GM23338 (cell line): ENCODE results near the gene IQCK.

Source experiments
- CREB1 ChIP-seq: fragments of 250-450 bp; sonication (Bioruptor Pico); IDR thresholded peaks from 2 replicates; pipeline ENCODE4 v1.5.0; 2020; ENCODE audit warnings: low read depth, mild to moderate bottlenecking, moderate library complexity
- EZH2 ChIP-seq: fragments of 200-600 bp; sonication (generic); IDR thresholded peaks from one replicate; pipeline ENCODE4 v1.8.0; 2017; ENCODE audit warnings: antibody characterized with exemption, mild to moderate bottlenecking, low read depth; ENCODE audit not compliant: unreplicated experiment
- EZH2phosphoT487 ChIP-seq: fragments of 200-600 bp; sonication (generic); IDR thresholded peaks from one replicate; pipeline ENCODE4 v1.8.1; 2018; ENCODE audit warnings: antibody characterized with exemption; ENCODE audit not compliant: unreplicated experiment
- JUNB ChIP-seq: IDR thresholded peaks from one replicate; pipeline ENCODE4 v1.6.1; 2016; ENCODE audit warnings: antibody characterized with exemption; ENCODE audit not compliant: unreplicated experiment
- POLR2AphosphoS5 ChIP-seq: IDR thresholded peaks from 2 replicates; pipeline ENCODE4 v1.6.1; 2016; ENCODE audit warnings: antibody characterized with exemption, low read depth
- TF ChIP-seq, protein P1 (sequence below), 2 experiments: fragments of 200-600 bp in 1 of 2; sonication (generic) in 1 of 2; conservative IDR thresholded peaks; 2 replicates each; pipeline versions ENCODE4 v1.5.1 to v1.6.1; 2016 to 2017; ENCODE audit warnings: antibody characterized with exemption in 2 of 2, low read depth in 2 of 2, mild to moderate bottlenecking in 2 of 2, moderate library complexity in 1 of 2
- TF ChIP-seq, protein P2 (sequence below): IDR thresholded peaks from one replicate; pipeline ENCODE4 v1.6.1; 2018; ENCODE audit warnings: antibody characterized with exemption; ENCODE audit not compliant: unreplicated experiment

DNA sequence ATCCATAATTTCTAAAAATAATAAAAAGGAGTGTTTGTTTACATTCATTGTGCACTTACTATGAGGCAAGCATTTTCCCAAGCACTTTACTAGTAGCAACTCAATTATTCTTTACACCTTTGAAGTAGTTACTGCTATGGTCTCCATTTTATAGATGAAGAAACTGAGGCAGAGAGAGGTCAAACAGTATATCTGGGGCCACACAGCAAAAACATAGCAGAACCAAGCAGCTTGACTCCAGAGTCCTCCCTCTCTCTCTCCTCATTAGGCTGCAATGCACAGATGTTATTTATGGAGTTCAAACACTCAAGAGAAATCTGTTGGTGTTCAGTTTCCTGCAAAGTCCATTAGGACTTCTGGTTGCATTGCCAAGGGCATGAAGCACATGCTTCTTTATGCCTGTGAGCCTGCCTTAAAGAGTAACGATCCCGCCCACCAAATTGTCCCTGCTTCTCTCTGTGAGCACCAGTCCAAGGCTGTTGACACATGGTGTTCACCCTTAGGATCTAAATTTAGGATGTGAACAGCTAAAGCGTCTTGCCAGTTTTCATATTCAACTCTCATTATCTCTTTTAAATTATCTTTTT lies 122.5 kb downstream of the IQCK start:
- TF ChIP-seq, protein P1, sequence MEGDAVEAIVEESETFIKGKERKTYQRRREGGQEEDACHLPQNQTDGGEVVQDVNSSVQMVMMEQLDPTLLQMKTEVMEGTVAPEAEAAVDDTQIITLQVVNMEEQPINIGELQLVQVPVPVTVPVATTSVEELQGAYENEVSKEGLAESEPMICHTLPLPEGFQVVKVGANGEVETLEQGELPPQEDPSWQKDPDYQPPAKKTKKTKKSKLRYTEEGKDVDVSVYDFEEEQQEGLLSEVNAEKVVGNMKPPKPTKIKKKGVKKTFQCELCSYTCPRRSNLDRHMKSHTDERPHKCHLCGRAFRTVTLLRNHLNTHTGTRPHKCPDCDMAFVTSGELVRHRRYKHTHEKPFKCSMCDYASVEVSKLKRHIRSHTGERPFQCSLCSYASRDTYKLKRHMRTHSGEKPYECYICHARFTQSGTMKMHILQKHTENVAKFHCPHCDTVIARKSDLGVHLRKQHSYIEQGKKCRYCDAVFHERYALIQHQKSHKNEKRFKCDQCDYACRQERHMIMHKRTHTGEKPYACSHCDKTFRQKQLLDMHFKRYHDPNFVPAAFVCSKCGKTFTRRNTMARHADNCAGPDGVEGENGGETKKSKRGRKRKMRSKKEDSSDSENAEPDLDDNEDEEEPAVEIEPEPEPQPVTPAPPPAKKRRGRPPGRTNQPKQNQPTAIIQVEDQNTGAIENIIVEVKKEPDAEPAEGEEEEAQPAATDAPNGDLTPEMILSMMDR (conservative IDR thresholded peaks at IDR 0.05; ENCODE audit: low read depth in 2 of 2) = no peak
- TF ChIP-seq POLR2AphosphoS5 (no peak), JUNB (no peak), EZH2 (no peak), EZH2phosphoT487 (no peak), CREB1 (CRISPR knock-in tag) (no peak)
- TF ChIP-seq, protein P2, sequence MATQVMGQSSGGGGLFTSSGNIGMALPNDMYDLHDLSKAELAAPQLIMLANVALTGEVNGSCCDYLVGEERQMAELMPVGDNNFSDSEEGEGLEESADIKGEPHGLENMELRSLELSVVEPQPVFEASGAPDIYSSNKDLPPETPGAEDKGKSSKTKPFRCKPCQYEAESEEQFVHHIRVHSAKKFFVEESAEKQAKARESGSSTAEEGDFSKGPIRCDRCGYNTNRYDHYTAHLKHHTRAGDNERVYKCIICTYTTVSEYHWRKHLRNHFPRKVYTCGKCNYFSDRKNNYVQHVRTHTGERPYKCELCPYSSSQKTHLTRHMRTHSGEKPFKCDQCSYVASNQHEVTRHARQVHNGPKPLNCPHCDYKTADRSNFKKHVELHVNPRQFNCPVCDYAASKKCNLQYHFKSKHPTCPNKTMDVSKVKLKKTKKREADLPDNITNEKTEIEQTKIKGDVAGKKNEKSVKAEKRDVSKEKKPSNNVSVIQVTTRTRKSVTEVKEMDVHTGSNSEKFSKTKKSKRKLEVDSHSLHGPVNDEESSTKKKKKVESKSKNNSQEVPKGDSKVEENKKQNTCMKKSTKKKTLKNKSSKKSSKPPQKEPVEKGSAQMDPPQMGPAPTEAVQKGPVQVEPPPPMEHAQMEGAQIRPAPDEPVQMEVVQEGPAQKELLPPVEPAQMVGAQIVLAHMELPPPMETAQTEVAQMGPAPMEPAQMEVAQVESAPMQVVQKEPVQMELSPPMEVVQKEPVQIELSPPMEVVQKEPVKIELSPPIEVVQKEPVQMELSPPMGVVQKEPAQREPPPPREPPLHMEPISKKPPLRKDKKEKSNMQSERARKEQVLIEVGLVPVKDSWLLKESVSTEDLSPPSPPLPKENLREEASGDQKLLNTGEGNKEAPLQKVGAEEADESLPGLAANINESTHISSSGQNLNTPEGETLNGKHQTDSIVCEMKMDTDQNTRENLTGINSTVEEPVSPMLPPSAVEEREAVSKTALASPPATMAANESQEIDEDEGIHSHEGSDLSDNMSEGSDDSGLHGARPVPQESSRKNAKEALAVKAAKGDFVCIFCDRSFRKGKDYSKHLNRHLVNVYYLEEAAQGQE = no peak
